ENCODE results near the gene YIPF1.

DNA sequence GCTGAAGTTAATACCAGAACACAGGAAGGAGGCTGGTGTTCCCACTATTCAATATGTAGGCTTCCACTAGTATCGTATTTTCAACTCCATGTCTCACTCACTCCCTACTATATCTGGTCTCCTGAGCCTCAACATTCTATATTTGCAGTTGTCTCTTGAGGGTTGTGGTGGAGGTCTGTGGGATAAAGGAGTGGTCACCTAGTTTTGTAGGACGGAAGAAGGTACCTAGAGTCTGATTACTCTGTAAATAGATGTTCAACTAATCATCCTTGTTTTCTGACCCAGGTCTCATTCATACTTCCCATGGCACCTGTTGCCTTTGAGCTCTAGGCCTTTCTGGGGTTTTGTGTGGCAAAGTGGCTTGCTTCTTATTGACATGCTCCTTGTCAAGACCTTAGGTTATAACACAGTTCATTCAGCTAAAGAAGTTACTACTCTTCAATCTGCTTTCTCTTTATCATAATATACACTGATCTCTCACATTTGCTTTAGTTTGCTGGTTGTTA is 37.8 kb upstream of the YIPF1 start:
- no peak for TF ChIP-seq CTCF (IDR thresholded peaks at IDR 0.05 in 2 of 3, conservative IDR thresholded peaks at IDR 0.05 in 1 of 3; ENCODE audit: control insufficient read depth in 2 of 3, extremely low read depth in 1 of 3, insufficient read depth in 1 of 3, low read depth in 3 of 3, low read length in 3 of 3)
- no peak for TF ChIP-seq MAX (IDR thresholded peaks at IDR 0.05; ENCODE audit: low read depth, low read length)
- no peak for TF ChIP-seq CREM (IDR thresholded peaks at IDR 0.05; ENCODE audit: low read depth)
- TF ChIP-seq POLR2A (IDR thresholded peaks at IDR 0.05; ENCODE audit: low read depth, low read length): no peak
- no peak for TF ChIP-seq CHD2 (IDR thresholded peaks at IDR 0.05; ENCODE audit: borderline replicate concordance, low read depth, low read length)
- TF ChIP-seq JUNB (IDR thresholded peaks at IDR 0.05): no peak
